Measurements from ENCODE around the gene OR6V1. TPM values are rescaled to one million over a fixed set of nuclear protein-coding genes. Genes with fewer than 3 reads are reported as not detected.

Gene OR6V1
- total and polyA plus RNA-seq, 2 donors from 2014 or later, result not detected

- no peak overlapping the region for H3K27ac ChIP-seq (ENCODE audit: low read depth in 2 of 2, low read length in 2 of 2)
- H3K27me3 ChIP-seq (ENCODE audit: control insufficient read depth, insufficient read depth, low read length), result no peaks in the 10 kb centered on the region
- H3K4me1 ChIP-seq (ENCODE audit: control insufficient read depth in 2 of 3, insufficient read depth in 2 of 3, low read depth in 1 of 3, low read length in 3 of 3), result no peaks in the 10 kb centered on the region
- TF ChIP-seq CTCF (IDR thresholded peaks at IDR 0.05; ENCODE audit: borderline replicate concordance, extremely low read depth, insufficient read depth), result no peak
- no peaks in the 10 kb centered on the region for H3K36me3 ChIP-seq (ENCODE audit: control insufficient read depth in 2 of 3, insufficient read depth in 3 of 3, low read length in 3 of 3)
- intact Hi-C loops (cut with DNase I), result no loop called here
- no peak overlapping the region for H3K4me3 ChIP-seq (ENCODE audit: low read length in 3 of 3)
- FAIRE-seq (no peak), DNase-seq (no peak)
- no peak overlapping the region for H3K9ac ChIP-seq (ENCODE audit: low read length in 3 of 3)
- no peaks in the 10 kb centered on the region for H3K9me3 ChIP-seq (ENCODE audit: control insufficient read depth in 2 of 3, insufficient read depth in 1 of 3, low read length in 3 of 3)
Measured at GRCh38 chr7:143042790-143043271, 9.3 kb upstream of the OR6V1 start.

- no peak for FAIRE-seq
- Histone ChIP-seq H3K9me3 (ENCODE audit: control insufficient read depth in 2 of 3, insufficient read depth in 1 of 3, low read length in 3 of 3) (no peaks in the 10 kb centered on the region), H3K9ac (ENCODE audit: low read length in 3 of 3) (no peak overlapping the region), H3K27ac (ENCODE audit: low read depth in 2 of 2, low read length in 2 of 2) (no peak overlapping the region), H3K4me3 (ENCODE audit: low read length in 3 of 3) (no peak overlapping the region), H3K36me3 (ENCODE audit: control insufficient read depth in 2 of 3, insufficient read depth in 3 of 3, low read length in 3 of 3) (no peaks in the 10 kb centered on the region), H3K4me1 (ENCODE audit: control insufficient read depth in 2 of 3, insufficient read depth in 2 of 3, low read depth in 1 of 3, low read length in 3 of 3) (no peaks in the 10 kb centered on the region), H3K27me3 (ENCODE audit: control insufficient read depth, insufficient read depth, low read length) (no peaks in the 10 kb centered on the region)
- intact Hi-C loops (cut with DNase I), result no loop called here
- no peak for TF ChIP-seq CTCF (IDR thresholded peaks at IDR 0.05; ENCODE audit: borderline replicate concordance, extremely low read depth, insufficient read depth)
- no peak for DNase-seq
Measured at GRCh38 chr7:143043391-143043790, 8.8 kb upstream of the OR6V1 start.

- no peak for FAIRE-seq
- no peaks in the 10 kb centered on the region for H3K9me3 ChIP-seq (ENCODE audit: control insufficient read depth in 2 of 3, insufficient read depth in 1 of 3, low read length in 3 of 3)
Measured at GRCh38 chr7:143046426-143046851, 5.7 kb upstream of the OR6V1 start.

More at GRCh38 chr7:143046426-143046851, 5.7 kb upstream of the OR6V1 start:
- Histone ChIP-seq H3K4me3 (ENCODE audit: low read length in 3 of 3) (no peak overlapping the region), H3K36me3 (ENCODE audit: control insufficient read depth in 2 of 3, insufficient read depth in 3 of 3, low read length in 3 of 3) (no peaks in the 10 kb centered on the region), H3K4me1 (ENCODE audit: control insufficient read depth in 2 of 3, insufficient read depth in 2 of 3, low read depth in 1 of 3, low read length in 3 of 3) (no peaks in the 10 kb centered on the region), H3K27me3 (ENCODE audit: control insufficient read depth, insufficient read depth, low read length) (no peaks in the 10 kb centered on the region), H3K27ac (ENCODE audit: low read depth in 2 of 2, low read length in 2 of 2) (no peak overlapping the region), H3K9ac (ENCODE audit: low read length in 3 of 3) (no peak overlapping the region)
- intact Hi-C loops (cut with DNase I), result no loop called here
- no peak for TF ChIP-seq CTCF (IDR thresholded peaks at IDR 0.05; ENCODE audit: borderline replicate concordance, extremely low read depth, insufficient read depth)
- DNase-seq, result no peak
